Erythroblast (primary cell): ENCODE measurements around the gene RASL10A.

Experiments used
- GATA1 ChIP-seq: IDR thresholded peaks from 2 replicates; pipeline ENCODE4 v1.6.1; 2011; ENCODE audit warnings: low read depth, mild to moderate bottlenecking, control low read depth, low read length, moderate library complexity
- POLR2A ChIP-seq: IDR thresholded peaks from 2 replicates; pipeline ENCODE4 v1.6.1; 2011; ENCODE audit warnings: mild to moderate bottlenecking, low read length

GRCh38 chr22:29266564-29267461 lies 48.7 kb downstream of the RASL10A start:
- TF ChIP-seq POLR2A (no peak), GATA1 (no peak)
